Measurements from ENCODE around the gene HTR3A. TPM values are rescaled to one million over a fixed set of nuclear protein-coding genes. Genes with fewer than 3 reads are reported as not detected.

Gene HTR3A
- 0.63 TPM for total RNA-seq

GRCh38 chr11:113974741-113975470, at the start of gene HTR3A:
Gene HTR3A (plus strand): TSS chr11:113975108. CDS start chr11:113975326, 218 bp downstream.

Other genes with a start within 250 kb of the HTR3A start
- gene ZW10, start 201.4 kb upstream of the HTR3A start, total RNA-seq = 16.0 TPM
- not detected for gene CLDN25, start 195.3 kb upstream of the HTR3A start, total RNA-seq
- 38.2 TPM for gene USP28, start 99.5 kb upstream of the HTR3A start, total RNA-seq
- gene HTR3B, start 70.3 kb upstream of the HTR3A start, total RNA-seq = not detected
- gene ZBTB16, start 84.6 kb downstream of the HTR3A start, total RNA-seq = 21.3 TPM

Data from parietal lobe (tissue), 1 donor.